GM12875 (cell line): Measurements from ENCODE around the gene ANKRD13D.

ENCODE experiments used
- H3K4me3 ChIP-seq: one replicate; pipeline ENCODE4 v1.5.1; 2011; ENCODE audit warnings: low read depth, low read length, control low read depth
- TF ChIP-seq, protein P1 (sequence below): IDR thresholded peaks from 2 replicates; pipeline ENCODE4 v1.5.1; 2011; ENCODE audit warnings: low read depth, mild to moderate bottlenecking, control low read depth, inconsistent platforms, low read length, moderate library complexity, borderline replicate concordance; ENCODE audit not compliant: insufficient read depth

Gene ANKRD13D

DNA sequence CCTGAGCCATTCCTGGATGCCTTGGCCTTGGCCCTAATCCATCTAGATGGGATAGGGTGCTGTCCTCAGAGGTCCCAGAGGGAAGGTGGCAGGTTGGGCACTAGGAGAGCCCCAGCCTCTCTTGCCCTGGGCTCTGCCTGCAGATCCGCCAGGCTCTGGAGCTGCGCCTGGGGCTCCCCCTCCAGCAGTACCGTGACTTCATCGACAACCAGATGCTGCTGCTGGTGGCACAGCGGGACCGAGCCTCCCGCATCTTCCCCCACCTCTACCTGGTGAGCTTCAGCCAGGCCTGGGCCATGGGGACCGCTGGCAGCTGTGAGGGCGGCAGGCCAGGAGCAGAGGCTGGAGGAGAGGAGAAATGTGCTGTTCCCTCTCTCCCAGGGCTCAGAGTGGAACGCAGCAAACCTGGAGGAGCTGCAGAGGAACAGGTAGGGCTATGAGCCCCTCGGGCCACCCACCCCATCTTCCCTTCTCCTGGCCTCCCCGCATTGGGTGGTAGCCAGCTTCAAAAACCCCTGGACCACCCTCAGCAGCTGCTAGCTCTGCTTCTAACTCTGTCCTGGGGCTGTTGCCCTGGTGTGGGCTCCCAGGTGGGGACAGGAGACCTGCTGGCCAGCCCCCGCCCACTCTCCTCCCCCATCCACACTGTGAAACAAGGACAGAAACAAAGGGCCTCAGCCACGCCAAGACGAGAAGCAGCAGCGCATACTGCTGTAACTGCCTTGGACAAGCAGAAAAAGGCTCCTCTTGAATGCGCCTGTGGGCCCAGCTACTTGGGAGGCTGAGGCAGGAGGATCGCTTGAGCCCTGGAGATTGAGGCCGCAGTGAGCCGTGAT is 19.1 kb downstream of the ANKRD13D start:
- no peak overlapping the region for H3K4me3 ChIP-seq
- TF ChIP-seq, protein P1, sequence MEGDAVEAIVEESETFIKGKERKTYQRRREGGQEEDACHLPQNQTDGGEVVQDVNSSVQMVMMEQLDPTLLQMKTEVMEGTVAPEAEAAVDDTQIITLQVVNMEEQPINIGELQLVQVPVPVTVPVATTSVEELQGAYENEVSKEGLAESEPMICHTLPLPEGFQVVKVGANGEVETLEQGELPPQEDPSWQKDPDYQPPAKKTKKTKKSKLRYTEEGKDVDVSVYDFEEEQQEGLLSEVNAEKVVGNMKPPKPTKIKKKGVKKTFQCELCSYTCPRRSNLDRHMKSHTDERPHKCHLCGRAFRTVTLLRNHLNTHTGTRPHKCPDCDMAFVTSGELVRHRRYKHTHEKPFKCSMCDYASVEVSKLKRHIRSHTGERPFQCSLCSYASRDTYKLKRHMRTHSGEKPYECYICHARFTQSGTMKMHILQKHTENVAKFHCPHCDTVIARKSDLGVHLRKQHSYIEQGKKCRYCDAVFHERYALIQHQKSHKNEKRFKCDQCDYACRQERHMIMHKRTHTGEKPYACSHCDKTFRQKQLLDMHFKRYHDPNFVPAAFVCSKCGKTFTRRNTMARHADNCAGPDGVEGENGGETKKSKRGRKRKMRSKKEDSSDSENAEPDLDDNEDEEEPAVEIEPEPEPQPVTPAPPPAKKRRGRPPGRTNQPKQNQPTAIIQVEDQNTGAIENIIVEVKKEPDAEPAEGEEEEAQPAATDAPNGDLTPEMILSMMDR: no peak

DNA sequence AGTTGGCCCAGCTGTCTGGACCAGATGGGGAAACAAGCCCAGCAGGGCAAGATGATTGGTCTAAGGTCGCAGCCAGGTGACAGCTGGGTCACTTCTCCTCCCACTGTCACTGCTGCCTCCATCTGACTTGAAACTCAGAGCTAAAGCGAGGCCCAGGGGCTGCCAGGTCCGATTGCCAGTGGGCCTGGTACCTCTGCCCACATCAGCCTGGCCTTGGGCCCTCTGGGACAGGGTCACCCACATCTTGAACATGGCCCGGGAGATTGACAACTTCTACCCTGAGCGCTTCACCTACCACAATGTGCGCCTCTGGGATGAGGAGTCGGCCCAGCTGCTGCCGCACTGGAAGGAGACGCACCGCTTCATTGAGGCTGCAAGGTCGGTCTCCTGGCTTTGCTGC is 20.1 kb downstream of the ANKRD13D start:
- TF ChIP-seq, protein P1: no peak
- H3K4me3 ChIP-seq: no peak overlapping the region

DNA sequence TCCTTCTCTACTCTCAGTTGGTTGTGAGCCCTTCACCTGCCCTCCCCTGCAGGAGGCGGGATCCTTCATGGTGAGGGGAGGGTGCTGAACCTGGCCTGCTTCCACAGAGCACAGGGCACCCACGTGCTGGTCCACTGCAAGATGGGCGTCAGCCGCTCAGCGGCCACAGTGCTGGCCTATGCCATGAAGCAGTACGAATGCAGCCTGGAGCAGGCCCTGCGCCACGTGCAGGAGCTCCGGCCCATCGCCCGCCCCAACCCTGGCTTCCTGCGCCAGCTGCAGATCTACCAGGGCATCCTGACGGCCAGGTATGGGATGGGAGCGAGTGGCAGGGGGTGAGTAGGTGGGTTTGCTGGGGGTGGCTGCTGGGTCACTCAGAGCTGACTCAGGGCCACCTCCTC is 20.6 kb downstream of the ANKRD13D start:
- no peak overlapping the region for H3K4me3 ChIP-seq
- TF ChIP-seq, protein P1: no peak

DNA sequence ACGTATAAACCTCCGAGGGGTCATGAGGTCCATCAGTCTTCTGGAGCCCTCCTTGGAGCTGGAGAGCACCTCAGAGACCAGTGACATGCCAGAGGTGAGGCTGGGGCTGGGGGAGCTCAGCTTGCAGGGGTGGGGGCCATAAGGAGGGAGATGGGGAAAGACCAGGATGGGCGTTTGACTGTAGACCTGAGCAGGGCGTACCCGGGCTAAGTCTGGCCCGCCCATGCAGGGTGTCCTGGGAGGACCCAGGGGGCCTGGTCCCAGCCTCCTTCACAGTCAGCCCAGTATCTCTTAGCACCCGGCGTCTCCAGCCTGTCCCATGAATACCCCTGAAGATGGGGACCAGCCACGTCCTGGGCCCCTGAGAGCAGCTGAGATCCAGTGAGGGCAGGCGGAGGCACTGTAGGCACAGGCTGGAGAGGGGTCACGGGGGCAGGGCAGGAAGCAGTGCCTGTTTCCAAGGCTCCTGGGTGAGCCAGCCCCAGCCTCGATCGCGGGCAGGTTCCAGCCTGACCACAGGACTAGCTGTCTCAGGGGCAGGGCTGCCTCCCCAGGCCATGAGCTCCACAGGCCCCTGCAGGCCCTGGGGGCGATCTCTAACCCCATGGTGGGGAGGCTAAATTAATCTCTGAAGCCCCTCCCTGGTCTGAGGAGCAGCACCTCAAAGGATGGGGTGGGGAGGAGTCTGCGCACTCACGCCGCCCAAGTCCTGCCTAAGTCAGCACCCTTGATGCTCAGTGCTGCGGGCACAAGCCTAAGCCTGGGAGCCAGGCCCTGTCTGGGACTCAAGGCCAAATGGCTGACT is 21.3 kb downstream of the ANKRD13D start:
- TF ChIP-seq, protein P1: no peak
- no peak overlapping the region for H3K4me3 ChIP-seq

DNA sequence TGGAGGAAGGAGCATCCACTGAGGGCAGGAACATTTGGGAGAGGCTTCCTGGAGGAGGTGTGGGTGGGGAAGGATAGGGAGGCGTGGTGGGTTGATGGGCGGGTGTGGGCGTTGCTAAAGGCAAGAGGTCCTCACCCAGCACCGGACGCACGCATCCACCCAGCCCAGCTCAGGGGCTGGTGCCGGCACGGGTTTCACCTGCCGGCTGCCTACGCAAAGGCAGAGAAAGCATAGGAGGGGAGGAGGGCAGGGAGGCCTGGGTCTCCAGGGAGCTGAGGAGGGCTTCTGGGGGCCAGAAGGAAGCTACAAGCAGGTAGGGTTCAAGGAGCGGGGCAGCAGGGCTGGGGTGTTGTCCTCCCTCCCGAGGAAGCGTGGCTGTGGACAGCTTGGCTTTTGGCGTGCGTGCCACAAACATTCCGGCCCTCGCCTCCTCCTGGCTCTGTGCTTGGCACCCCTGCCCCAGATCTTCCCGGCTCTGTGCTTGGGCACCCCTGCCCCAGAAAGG is 22.0 kb downstream of the ANKRD13D start:
- TF ChIP-seq, protein P1: no peak
- H3K4me3 ChIP-seq: no peak overlapping the region

DNA sequence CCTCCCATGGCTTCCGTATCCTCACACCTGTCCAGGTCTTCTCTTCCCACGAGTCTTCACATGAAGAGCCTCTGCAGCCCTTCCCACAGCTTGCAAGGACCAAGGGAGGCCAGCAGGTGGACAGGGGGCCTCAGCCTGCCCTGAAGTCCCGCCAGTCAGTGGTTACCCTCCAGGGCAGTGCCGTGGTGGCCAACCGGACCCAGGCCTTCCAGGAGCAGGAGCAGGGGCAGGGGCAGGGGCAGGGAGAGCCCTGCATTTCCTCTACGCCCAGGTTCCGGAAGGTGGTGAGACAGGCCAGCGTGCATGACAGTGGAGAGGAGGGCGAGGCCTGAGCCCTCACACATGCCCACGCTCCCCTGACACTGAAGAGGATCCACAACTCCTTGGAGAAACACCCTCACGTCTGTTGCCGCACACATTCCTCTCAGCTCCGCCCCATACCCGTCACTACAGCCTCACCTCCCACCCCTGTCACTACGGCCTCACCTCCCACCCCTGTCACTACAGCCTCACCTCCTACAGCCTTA is 22.5 kb downstream of the ANKRD13D start:
- TF ChIP-seq, protein P1: no peak

More for the DNA sequence above, 22.5 kb downstream of the ANKRD13D start:
- no peak overlapping the region for H3K4me3 ChIP-seq
